ENCODE data around the gene DLG5. TPM values are rescaled to one million over a fixed set of nuclear protein-coding genes. Genes with fewer than 3 reads are reported as not detected.
A peak's percentile ranks its signal among the peaks of the same experiment; 100 is the strongest.
"Not testable (repeated sequence)": the region's sequence is repeated elsewhere in the genome, so short reads cannot be mapped to it uniquely, and the experiment has no call there.

Gene DLG5
- total RNA-seq, 2 donors from 2014 or later = 26.0 to 36.7 TPM

DNA sequence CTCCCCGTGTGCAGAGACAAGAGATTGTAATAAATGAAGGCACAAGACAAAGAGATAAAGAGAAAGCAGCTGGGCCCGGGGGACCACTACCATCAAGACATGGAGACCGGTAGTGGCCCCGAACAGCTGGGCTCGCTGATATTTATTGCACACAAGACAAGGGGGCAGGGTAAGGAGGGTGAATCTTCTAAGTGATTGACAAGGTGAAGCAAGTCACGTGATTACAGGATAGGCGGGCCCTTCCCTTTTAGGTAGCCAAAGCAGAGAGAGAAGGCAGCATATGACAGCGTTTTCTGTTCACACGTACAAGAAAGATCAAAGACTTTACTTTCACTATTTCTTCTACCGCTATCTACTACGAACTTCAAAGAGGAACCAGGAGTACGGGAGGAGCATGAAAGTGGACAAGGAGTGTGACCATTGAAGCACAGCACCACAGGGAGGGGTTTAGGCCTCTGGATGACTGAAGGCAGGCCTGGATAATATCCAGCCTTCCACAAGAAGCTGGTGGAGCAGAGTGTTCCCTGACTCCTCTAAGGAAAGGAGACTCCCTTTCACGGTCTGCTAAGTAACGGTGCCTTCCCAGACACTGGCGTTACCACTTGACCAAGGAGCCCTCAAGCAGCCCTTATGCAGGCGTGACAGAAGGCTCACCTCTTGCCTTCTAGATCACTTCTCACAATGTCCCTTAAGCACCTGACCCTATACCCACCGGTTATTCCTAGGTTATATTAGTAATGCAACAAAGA, 153.5 kb downstream of the DLG5 start:
- ATAC-seq; DNase-seq; intact Hi-C loops (cut with DNase I, micrococcal nuclease): not testable (repeated sequence)

DNA sequence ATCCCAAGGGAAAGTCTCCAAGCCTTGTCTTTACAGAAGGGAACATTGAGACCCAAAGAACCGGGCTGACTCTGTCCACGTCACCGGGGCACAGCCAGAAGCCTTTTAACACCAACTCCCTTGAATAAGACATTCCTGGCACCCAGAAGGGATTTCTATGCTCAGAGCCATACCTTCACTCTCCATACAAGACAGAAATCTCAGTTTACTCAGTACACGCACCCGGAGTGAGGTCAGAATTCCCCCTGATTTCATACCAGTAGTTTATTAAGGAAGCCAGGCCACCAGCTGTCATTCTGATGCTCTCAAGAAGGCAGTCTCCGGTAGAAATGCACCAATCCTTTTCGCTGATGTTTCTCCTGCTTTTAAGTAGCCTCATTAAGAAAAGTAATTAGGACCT, 154.7 kb downstream of the DLG5 start:
- ATAC-seq (no peak), DNase-seq (no peak)
- intact Hi-C loops (cut with DNase I, micrococcal nuclease) = no loop called here

DNA sequence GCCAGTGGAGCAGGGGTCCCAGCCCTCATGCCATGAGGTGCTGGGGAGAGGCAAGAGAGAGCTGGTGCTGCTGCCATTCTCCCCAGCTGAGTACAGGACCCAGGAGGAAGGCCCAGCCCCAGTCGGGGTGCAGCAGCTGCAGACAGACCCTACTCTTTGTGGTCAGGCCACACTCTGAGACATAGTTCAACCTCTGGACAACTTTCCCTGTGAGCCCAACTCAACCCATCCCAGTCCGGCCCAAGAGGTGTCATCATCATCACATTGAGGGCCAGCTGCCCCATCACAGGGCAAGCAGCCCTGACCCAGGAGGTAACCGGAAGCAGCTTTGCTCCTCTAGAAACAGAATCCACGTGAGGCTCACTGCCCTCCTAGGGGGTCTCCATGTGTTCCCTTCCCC, 155.1 kb downstream of the DLG5 start:
- DNase-seq (no peak), ATAC-seq (no peak)
- intact Hi-C loops (cut with DNase I, micrococcal nuclease) = no loop called here

DNA sequence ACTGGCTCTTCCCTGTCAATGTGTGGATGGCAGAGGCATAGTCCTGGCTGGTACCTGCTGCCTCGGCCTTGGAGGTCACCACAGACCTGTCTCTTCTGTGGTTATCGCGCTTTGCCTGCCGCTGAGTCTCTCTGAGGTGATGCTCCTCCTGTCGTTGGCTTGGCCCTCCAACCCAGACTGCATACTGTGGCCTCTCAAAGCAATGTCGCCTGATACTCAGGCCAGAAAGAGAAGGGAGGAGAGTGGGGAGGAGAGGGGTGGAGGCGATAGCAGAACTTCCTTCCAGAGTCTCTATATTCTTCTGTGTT, 155.7 kb downstream of the DLG5 start:
- DNase-seq (no peak), ATAC-seq (no peak)
- intact Hi-C loops (cut with DNase I, micrococcal nuclease) = no loop called here

DNA sequence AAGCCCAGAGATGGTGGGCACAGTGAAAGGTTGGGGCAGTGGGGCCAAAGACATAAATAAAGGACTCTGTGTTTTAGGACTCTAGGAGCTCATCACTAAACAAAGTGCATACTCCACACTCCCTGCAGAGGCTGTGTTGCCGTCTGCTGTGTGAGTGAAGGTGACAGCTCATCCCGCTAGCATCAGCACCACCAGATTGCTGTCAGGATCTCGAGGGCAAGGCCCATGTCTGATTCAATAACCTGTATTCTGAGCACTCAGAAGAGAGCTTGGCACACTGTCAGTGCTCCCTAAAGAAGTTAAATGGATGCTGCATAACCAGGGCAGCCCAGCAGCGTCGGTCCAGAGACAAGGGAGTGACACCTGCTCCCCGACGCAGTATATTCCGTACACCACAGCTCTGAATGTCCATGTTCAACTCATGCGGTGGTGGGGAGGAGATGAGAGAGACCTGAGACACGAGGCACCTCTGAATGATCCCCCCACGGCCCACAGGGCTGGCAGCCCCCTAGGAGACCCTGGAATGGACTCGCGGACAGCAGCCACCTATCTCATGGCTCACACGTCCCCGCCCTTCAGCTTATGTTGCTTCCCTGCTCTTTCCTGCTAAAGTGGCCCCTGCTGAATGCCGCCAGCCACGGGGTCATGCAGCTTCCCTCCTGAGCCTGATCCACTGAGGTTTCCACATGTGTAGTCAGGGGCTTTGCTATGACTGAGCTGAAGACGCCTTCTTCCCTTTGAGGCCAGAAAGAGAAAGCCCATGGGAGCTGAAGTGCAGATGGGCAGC, 156.3 kb downstream of the DLG5 start:
- no peak for ATAC-seq
- intact Hi-C loops (cut with DNase I, micrococcal nuclease) = no loop called here
- no peak for DNase-seq

DNA sequence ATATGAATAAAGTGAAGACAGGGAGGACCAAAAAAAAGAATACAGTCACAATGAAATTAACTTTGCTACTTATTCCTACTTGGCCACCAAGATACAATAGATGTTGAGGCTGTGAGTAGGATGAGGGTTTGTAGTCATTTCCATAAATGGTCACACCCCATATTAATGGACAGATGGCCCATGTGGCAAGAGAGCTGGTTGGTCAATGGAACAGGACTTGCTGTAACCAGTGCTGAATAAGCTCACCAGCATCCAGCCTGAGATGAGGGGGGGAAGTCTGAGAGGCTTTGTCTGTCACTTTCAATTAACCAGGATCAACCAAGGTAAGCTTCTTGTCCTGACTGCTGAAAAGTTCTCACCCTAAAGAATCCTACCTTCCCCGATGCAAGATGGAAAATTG, 158.5 kb downstream of the DLG5 start:
- intact Hi-C loops (cut with DNase I, micrococcal nuclease) = no loop called here
- ATAC-seq (no peak), DNase-seq (no peak)

DNA sequence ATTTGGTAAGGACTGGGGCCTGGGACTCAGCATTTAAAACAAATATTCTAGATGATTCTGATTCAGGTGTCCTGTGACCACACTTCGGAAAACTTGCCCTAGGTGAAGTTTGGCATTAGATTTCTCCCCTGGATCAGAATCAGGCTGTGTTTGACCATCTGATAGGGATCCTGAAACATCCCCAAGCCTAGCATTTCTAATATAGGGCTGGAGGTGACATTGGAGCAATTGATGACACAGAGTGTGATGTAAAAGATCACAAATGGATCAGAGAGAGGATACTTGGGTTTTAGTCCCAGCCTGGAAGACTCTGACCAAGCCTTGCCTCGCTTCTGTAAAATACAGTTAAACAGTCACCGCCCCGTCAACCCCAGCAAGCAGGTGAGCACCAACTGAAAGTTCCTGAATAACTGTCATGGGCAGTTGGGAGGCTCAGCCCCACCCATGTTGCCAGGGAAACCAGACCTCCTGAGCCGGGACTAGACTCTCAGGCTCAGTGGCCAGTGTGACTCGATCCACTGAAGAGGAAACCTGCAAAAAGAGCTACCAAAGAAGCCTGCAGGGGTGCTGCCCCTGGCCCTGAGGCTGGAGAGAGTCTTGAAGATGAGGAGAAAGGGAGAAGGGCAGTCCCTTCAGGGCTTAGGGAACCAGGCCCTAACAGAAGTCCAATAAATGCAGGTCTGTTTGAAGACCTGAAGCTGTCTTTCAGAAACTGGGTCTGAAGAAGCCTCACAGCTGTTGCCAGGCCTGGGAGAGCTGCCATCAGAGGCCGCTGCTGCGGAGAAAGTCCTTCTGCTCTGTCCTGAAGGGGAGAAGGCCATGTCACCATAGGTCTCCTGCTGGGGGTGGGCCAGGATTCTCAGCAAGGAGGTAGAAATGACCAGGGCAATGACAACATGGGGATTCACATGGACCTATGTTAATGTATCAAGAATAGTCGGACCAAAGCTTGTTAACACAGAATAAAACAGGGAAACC, 162.8 kb downstream of the DLG5 start:
- DNase-seq = peak in 1 of 2 donors; percentile 36
- ATAC-seq = peak; percentile 76
- intact Hi-C loops (cut with DNase I, micrococcal nuclease) = no loop called here

DNA sequence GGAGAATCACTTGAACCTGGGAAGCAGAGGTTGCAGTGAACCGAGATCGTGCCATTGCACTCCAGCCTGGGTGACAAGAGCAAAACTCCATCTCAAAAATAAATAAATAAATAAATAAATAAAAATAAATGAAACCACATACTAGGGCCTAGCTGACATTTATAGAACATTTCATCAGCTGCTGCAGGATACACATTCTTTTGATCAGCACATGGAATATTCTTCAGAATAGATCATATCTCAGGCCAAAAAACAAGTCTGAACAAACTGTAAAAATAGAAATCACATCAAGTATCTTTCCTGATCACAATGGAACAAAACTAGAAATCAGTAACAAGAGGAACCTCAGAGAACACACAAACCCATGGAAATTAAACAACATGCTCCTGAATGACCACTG, 168.1 kb downstream of the DLG5 start:
- DNase-seq; ATAC-seq; intact Hi-C loops (cut with DNase I, micrococcal nuclease): not testable (repeated sequence)

DNA sequence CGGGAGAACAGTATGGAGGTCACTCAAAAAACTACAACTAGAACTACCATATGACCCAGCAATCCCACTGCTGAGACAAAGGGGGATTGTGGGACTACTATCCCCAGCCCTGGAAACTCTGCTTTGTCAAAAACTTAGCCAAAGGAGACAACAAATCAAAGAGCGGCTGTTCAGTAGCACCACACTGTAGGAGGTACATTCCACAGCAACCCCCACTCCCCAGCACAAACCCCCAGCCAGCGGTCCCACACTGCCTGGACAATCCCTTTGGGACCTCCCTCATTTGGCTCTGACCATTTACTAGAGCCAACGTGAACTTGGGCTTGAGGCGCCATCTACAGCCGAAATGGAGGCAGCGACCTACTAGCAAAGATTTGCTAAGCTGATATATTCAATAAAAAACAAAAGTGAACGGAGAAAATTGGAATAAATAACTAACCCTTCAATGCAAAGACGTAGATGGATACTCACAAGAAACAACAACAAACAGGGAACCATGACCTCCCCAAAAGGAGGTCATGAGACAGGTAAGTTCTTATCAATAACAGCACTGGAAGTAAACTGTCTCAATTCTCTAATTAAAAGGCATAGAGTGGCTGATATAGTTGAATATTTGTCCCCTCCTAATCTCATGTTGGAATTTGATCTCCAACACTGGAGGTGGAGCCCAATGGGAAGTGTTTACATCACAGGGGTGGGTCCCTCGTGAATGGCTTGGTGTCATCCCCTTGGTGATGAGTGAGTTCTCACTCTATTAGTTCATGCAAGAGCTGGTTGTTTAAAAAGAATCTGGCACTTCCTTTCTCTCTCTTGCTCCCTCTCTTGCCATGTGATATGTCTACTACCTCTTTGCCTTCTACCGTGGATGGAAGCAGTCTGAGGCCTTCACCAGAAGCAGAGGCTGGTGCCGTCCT, 170.0 kb downstream of the DLG5 start:
- intact Hi-C loops (cut with DNase I, micrococcal nuclease) = no loop called here
- DNase-seq (peak in 1 of 2 donors; percentile 41), ATAC-seq (peak; percentile 53)

DNA sequence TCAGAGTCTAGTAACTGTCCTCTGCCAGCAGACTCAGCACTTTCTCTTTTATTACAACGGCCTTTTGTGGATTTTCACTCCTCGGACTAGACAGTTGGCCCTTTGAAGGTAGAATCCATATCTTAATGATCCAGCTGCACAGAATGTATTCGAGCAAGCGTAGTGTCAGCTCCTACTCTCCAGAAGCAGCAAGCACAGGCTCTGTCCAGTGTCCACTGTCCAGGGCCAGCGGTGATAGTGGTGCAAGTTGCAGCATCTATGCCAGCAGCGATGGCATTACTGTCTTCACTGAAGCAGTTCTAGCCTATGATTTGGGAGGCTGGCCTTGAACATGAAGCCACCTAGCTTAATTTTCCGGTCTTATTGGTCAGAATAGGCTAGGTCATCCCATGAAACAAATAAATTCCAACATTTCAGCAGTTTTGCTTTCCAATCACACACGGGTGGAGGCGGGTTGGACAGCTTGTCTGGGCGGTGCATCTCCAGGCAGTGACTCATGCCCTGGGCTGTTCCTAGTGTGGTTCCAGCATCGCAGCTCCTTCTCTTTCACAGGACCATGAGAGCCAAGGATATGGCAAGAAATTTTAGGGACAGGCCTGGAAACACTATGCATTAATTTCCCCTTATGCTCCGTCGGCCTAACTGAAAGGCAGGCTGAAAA, 180.4 kb downstream of the DLG5 start:
- intact Hi-C loops (cut with DNase I, micrococcal nuclease) = no loop called here
- DNase-seq = no peak
- no peak for ATAC-seq

DNA sequence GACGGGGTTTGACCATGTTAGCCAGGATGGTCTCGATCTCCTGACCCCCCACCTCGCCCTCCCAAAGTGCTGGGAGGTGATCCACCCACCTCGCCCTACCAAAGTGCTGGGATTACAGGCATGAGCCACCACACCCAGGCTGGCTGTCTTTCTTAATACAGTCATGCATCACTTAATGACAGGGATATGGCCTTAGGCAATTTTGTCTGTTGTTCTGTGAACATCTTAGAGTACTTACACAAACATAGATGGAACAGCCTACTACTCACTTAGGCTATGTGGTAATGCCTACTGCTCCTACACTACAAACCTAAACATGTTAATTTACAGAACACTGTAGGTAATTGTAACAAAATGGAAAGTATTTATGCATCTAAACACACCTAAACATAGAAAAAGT, 182.3 kb downstream of the DLG5 start:
- intact Hi-C loops (cut with DNase I, micrococcal nuclease) = no loop called here
- ATAC-seq = no peak
- DNase-seq = no peak

DNA sequence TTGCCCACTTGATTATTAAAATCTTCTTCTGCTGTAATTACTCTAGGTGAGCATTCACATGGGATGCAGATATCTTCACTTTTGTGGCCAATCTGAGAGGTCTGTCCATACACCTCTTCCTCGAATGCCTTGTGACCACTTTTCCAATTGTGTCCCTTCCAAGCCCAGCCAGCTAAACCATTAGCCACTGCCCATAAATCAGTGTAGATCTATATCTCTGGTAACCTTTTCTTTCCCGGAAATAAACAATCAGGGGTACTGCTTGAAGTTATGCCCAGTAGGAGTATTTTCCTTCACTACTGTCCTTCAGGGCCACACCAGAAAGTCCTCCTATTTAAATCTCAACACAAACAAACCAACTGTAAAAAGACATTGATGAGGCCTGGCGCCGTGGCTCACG, 184.4 kb downstream of the DLG5 start:
- intact Hi-C loops (cut with DNase I, micrococcal nuclease) = no loop called here
- ATAC-seq (no peak), DNase-seq (no peak)

DNA sequence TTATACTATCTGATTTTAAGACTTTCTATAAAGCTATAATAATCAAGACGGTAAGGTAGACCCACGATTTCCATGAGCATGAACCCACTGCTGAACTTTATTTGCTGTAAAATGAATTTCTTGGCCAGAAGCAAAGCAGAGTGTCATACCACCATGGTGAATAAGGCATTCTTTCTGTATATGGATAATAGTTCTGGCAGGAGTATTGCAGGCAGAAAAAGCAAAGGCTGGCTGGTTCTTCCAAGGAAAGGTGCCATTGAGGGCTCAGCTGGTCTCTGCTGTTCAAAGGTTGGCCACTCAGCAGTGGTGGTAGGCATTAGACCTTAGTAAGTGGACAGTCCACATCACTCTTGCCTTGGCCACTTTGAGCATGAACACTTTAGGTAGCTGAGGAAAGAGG, 184.8 kb downstream of the DLG5 start:
- intact Hi-C loops (cut with DNase I, micrococcal nuclease) = no loop called here
- ATAC-seq (no peak), DNase-seq (no peak)

Other genes with a start within 250 kb of the DLG5 start
- 10 to 100 TPM; 11.2 to 16.9 TPM for gene POLR3A, start 102.8 kb upstream of the DLG5 start, total RNA-seq
- 1,000 to 10,000 TPM; 1,176 to 1,208 TPM for gene RPS24, start 107.1 kb upstream of the DLG5 start, total RNA-seq